Ascending aorta (tissue), 2 donors: Measurements from ENCODE around the gene RBFA. TPM values are rescaled to one million over a fixed set of nuclear protein-coding genes. Genes with fewer than 3 reads are reported as not detected.

Experiments
- DNase-seq, 2 donors: peaks; one replicate each; pipeline ENCODE4 v3.0.0-alpha.2; 2019; ENCODE audit warnings: low spot score in 2 of 2
- H3K27ac ChIP-seq, 2 donors: fragments of 200-600 bp; sonication (generic); one replicate each; pipeline ENCODE4 v1.5.1; 2016 to 2017; ENCODE audit warnings: mild to moderate bottlenecking in 1 of 2
- H3K27me3 ChIP-seq: fragments of 200-600 bp; sonication (generic); one replicate; pipeline ENCODE4 v1.5.1; 2017
- H3K36me3 ChIP-seq, 2 donors: fragments of 200-600 bp; sonication (generic); one replicate each; pipeline ENCODE4 v1.5.1; 2016
- H3K4me1 ChIP-seq, 2 donors: fragments of 200-600 bp; sonication (generic); one replicate each; pipeline ENCODE4 v1.5.1; 2016 to 2017; ENCODE audit warnings: mild to moderate bottlenecking in 1 of 2
- H3K4me3 ChIP-seq, 2 donors: fragments of 200-600 bp; sonication (generic); one replicate each; pipeline ENCODE4 v1.5.1; 2016 to 2017; ENCODE audit warnings: mild to moderate bottlenecking in 1 of 2
- H3K9me3 ChIP-seq, 2 donors: fragments of 200-600 bp; sonication (generic); one replicate each; pipeline ENCODE4 v1.5.1; 2016
- intact Hi-C: fragments of 100-400 bp; cut with DNase I; formaldehyde crosslinking; loops from one replicate; pipeline ENCODE4 v1.15.1; 2023
- total RNA-seq: library from RNA; depleted of rRNA; stranded (reverse); fragments of >200 nt; gene quantifications from one replicate; pipeline ENCODE4 v1.1.0, GENCODE V29; 2016
- TF ChIP-seq, protein P1 (sequence below), 3 experiments: fragments of 200-600 bp in 2 of 3; fragments of 450-650 bp in 1 of 3; sonication (generic) in 2 of 3; IDR thresholded peaks; one replicate each; pipeline ENCODE4 v1.5.1; 2016 to 2019; ENCODE audit warnings: antibody characterized with exemption in 3 of 3, mild to moderate bottlenecking in 1 of 3, moderate library complexity in 1 of 3

RBFA gene
- total RNA-seq, 1 donor from 2014 or later: 23.1 TPM

DNA sequence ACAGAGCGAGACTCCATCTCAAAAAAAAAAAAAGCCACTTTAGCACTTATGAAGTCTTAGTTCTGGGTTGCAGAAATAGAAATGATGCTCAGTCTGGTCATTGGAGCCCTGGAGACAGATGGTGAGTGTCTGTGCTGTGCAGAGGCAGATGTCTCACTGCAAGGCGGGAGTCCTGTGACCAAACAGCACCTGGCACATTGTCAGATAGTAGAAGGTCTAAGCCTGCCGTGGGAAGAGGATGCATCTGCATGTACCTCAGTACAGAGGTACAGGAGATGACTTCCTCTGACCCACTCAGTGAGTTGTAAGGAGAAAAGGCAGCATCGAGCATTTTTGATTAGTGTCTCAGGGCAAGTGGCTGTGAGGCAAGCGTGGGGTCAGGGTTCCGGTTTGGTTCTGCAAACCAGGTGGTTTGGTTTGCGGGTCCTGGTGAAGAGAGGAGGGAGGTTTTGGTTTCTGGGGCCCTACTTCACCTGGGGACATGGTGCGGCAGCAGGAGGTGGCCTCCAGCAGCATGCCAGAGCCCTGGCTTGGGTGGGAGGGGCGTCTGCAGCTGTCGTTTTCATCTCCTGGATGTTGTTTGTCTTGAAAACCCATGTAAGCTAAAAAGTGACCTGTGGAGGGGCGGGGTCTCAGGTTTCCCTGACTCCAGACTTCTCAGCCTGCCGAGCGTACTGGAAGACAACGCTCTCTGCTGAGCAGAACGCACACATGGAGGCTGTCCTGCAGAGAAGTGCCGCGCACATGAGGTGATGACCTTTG is 3.8 kb downstream of the RBFA start:
- TF ChIP-seq, protein P1, sequence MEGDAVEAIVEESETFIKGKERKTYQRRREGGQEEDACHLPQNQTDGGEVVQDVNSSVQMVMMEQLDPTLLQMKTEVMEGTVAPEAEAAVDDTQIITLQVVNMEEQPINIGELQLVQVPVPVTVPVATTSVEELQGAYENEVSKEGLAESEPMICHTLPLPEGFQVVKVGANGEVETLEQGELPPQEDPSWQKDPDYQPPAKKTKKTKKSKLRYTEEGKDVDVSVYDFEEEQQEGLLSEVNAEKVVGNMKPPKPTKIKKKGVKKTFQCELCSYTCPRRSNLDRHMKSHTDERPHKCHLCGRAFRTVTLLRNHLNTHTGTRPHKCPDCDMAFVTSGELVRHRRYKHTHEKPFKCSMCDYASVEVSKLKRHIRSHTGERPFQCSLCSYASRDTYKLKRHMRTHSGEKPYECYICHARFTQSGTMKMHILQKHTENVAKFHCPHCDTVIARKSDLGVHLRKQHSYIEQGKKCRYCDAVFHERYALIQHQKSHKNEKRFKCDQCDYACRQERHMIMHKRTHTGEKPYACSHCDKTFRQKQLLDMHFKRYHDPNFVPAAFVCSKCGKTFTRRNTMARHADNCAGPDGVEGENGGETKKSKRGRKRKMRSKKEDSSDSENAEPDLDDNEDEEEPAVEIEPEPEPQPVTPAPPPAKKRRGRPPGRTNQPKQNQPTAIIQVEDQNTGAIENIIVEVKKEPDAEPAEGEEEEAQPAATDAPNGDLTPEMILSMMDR (IDR thresholded peaks at IDR 0.05): no peak
- intact Hi-C loops: loop anchor here (10.0 kb wide), 1 partner anchor 643 kb away; the partner anchor contains the start of gene NFATC1
- peaks cover 3 to 34% of the 10 kb centered on the region in 2 donors for H3K36me3 ChIP-seq

DNA sequence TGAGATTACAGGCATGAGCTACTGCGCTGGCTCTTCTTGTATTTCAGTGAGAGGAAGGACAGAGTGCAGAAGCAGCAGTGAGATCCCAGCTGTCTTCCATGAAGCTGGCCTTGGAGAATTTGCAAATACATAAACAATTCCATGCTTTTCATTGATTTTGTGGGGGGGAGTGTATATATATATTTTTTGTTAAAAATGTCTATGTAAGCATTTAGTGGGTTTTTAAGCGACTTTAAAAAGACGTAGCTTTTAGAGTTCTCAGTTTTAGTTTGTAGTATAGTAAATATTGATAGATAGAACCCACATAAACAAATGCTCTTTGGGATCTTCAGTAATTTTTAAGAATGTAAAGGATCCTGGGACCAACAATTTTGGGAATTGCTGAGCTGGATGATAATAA is 6.3 kb downstream of the RBFA start:
- Histone ChIP-seq H3K4me1 (peaks cover 0 to 2% of the 10 kb centered on the region in 2 donors), H3K27ac (no peak overlapping the region), H3K36me3 (peaks cover 12 to 54% of the 10 kb centered on the region in 2 donors), H3K4me3 (no peak overlapping the region), H3K9me3 (no peaks in the 10 kb centered on the region), H3K27me3 (no peaks in the 10 kb centered on the region)
- intact Hi-C loops: no loop called here
- TF ChIP-seq, protein P1 (IDR thresholded peaks at IDR 0.05): no peak
- DNase-seq: no peak

More for the DNA sequence above, 3.8 kb downstream of the RBFA start:
- Histone ChIP-seq H3K27ac (no peak overlapping the region), H3K4me3 (no peak overlapping the region), H3K27me3 (no peaks in the 10 kb centered on the region), H3K9me3 (no peaks in the 10 kb centered on the region), H3K4me1 (peaks cover 0 to 5% of the 10 kb centered on the region in 2 donors)
- DNase-seq: no peak

DNA sequence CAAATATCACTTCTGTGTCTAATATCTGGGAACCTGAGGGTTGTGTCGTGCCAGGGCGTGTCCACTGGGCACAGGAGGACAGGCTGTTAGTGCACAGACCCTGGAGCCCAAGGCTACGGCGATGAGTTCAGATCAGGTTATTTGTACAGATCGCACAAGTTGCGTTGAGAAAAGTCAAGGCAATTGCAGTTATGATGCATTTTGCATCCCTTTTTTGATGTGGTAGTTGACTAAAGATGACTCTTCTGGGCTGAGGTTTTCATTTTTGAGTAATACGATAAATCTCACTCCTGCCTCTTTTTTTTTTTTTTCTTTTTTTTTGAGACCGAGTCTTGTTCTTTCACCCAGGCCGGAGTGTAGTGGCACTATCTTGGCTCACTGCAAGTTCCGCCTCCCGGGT is 7.2 kb downstream of the RBFA start:
- Histone ChIP-seq H3K36me3 (peaks cover 21 to 63% of the 10 kb centered on the region in 2 donors), H3K27ac (no peak overlapping the region), H3K4me3 (no peak overlapping the region), H3K9me3 (no peaks in the 10 kb centered on the region), H3K27me3 (no peaks in the 10 kb centered on the region), H3K4me1 (no peaks in the 10 kb centered on the region)
- TF ChIP-seq, protein P1 (IDR thresholded peaks at IDR 0.05): no peak
- no peak for DNase-seq
- intact Hi-C loops: no loop called here

DNA sequence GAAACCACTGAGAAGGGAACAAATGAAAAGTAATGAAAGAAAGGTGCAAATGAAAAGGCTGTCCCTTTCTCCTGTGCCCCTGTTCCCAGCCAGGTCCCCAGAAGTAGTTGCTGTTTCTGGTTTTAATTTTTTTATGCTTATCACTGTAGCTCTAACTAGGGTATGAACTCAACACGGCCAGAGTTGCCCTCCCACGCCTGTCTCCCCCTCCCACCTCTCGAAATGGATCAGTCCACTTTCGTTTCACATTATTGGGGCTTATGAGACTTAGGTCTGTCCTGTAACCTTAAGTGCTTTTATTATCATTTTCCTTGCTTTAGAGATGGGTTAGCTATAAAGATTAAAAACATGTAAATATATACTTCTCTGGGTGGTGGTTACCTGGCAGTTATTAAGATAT is 8.6 kb downstream of the RBFA start:
- H3K36me3 ChIP-seq: peaks cover 23 to 72% of the 10 kb centered on the region in 2 donors
- H3K4me1 ChIP-seq: no peaks in the 10 kb centered on the region
- intact Hi-C loops: no loop called here
- H3K9me3 ChIP-seq: no peaks in the 10 kb centered on the region
- H3K27me3 ChIP-seq: no peaks in the 10 kb centered on the region
- H3K27ac ChIP-seq: no peak overlapping the region
- no peak overlapping the region for H3K4me3 ChIP-seq
- DNase-seq: no peak
- TF ChIP-seq, protein P1 (IDR thresholded peaks at IDR 0.05): no peak

DNA sequence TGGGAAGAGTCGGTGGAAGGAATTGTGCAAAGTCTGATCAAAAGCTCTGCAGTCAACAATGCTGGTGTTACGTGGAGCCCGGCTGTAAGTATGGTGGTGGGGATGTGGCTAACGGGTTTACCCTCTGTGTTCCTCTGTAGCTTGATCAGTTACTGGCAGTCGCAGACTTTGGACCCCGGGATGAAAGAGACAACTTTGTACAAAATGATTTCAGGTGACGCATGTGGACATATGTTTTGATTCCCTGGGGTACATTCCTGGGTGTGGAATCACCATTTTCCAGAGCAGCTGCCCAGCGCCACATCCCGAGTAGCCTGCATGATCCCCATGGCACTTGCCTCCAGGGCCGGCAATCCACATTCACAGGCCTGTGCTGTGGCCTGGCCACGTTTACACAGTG is 9.8 kb downstream of the RBFA start:
- intact Hi-C loops: no loop called here
- Histone ChIP-seq H3K4me1 (no peaks in the 10 kb centered on the region), H3K36me3 (peaks cover 31 to 72% of the 10 kb centered on the region in 2 donors), H3K27ac (no peak overlapping the region), H3K9me3 (no peaks in the 10 kb centered on the region), H3K27me3 (no peaks in the 10 kb centered on the region), H3K4me3 (no peak overlapping the region)
- no peak for DNase-seq
- TF ChIP-seq, protein P1 (IDR thresholded peaks at IDR 0.05): no peak
